Measurements from ENCODE around the gene FOXJ3. TPM values are rescaled to one million over a fixed set of nuclear protein-coding genes. Genes with fewer than 3 reads are reported as not detected.

The FOXJ3 gene
- total and polyA plus RNA-seq, 2 of the 4 experiments (the other 2 are of a cell fraction): 16.7 to 30.5 TPM

GRCh38 chr1:42260376-42261070 lies 74.5 kb downstream of the FOXJ3 start:
- Histone ChIP-seq H3K27ac (ENCODE audit: insufficient read depth, low read length) (no peak overlapping the region), H3K9ac (ENCODE audit: low read depth, low read length) (no peak overlapping the region), H2AFZ (replicated peaks; ENCODE audit: low read length, poor library complexity) (no peak overlapping the region), H3K79me1 (ENCODE audit: low read depth in 1 of 2, low read length in 2 of 2) (peaks cover 13 to 57% of the 10 kb centered on the region in 2 experiments), H3K4ac (ENCODE audit: low read depth, low read length) (no peak overlapping the region), H3K56ac (ENCODE audit: extremely low read depth, insufficient read depth, low read length) (no peak overlapping the region), H4K5ac (ENCODE audit: low read depth, low read length) (no peak overlapping the region), H2AK5ac (ENCODE audit: low read depth, low read length) (no peak overlapping the region), H3K4me2 (ENCODE audit: low read depth, low read length) (no peak overlapping the region), H2BK5ac (ENCODE audit: low read depth, low read length, poor library complexity, severe bottlenecking) (no peak overlapping the region), H2BK120ac (ENCODE audit: low read depth, low read length) (no peak overlapping the region), H4K20me1 (ENCODE audit: insufficient read depth, low read length) (peaks cover 15% of the 10 kb centered on the region; the same call in 1 of the 2 replicates), H3K23ac (ENCODE audit: low read depth, low read length) (no peak overlapping the region), H3K36me3 (ENCODE audit: control insufficient read depth, insufficient read depth, low read length) (no peaks in the 10 kb centered on the region), H3K9me1 (ENCODE audit: insufficient read depth, low read length) (0 out of 2 replicates have a peak, but pooled peaks cover 6% of the 10 kb centered on the region), H4K8ac (ENCODE audit: low read depth in 2 of 2, low read length in 2 of 2) (no peak overlapping the region; a peak in 1 of 4 replicates), H3K14ac (replicated peaks; ENCODE audit: low read depth, low read length) (no peak overlapping the region), H2BK15ac (ENCODE audit: low read depth, low read length) (no peak overlapping the region), H2BK20ac (ENCODE audit: low read depth, low read length) (no peak overlapping the region), H4K91ac (ENCODE audit: insufficient read depth, low read depth, low read length) (no peak overlapping the region), H2AK9ac (replicated peaks; ENCODE audit: low read depth, low read length, poor library complexity) (no peak overlapping the region), H3K18ac (ENCODE audit: low read depth, low read length) (peak overlapping the region; percentile 6; the same call in 1 of the 2 replicates), H3K4me3 (ENCODE audit: insufficient read depth, low read depth, low read length) (no peak overlapping the region), H3K27me3 (ENCODE audit: control insufficient read depth, insufficient read depth, low read length) (no peaks in the 10 kb centered on the region), H3K4me1 (ENCODE audit: control insufficient read depth, insufficient read depth, low read length) (peaks cover 4% of the 10 kb centered on the region), H3K9me3 (ENCODE audit: control insufficient read depth, insufficient read depth, low read length) (no peaks in the 10 kb centered on the region)
- dilution Hi-C loops (cut with HindIII; ENCODE audit: low sequenced_read_pairs, unreplicated experiment) (no loop called here), intact Hi-C loops (cut with micrococcal nuclease) (no loop called here), in situ Hi-C loops (cut with MboI; ENCODE audit: low sequenced_read_pairs) (no loop called here)
- ATAC-seq (ENCODE audit: low read depth): no peak
- BruUV-seq (replicated peaks): no TSS peak
- WGBS, 2 experiments (ENCODE audit: extremely low coverage in 2 of 2, insufficient read length in 1 of 2): no CpG with 5 or more reads among the region's 1 CpG
- POLR2A ChIA-PET (ENCODE audit: unreplicated experiment): no interaction called here
- TF ChIP-seq ELK1 (IDR thresholded peaks at IDR 0.05; ENCODE audit: borderline replicate concordance, low read depth, low read length) (no peak), MAZ (IDR thresholded peaks at IDR 0.05; ENCODE audit: borderline replicate concordance, low read depth, low read length) (no peak), NFE2L2 (IDR thresholded peaks at IDR 0.05; ENCODE audit: low read depth, low read length) (no peak), BHLHE40 (IDR thresholded peaks at IDR 0.05; ENCODE audit: low read depth, low read length) (no peak), CEBPB (IDR thresholded peaks at IDR 0.05; ENCODE audit: low read depth, low read length) (no peak), RFX5 (IDR thresholded peaks at IDR 0.05; ENCODE audit: low read depth, low read length) (no peak), FOS (IDR thresholded peaks at IDR 0.05; ENCODE audit: low read depth, low read length) (no peak), RAD21 (IDR thresholded peaks at IDR 0.05; ENCODE audit: low read length) (no peak), CHD1 (IDR thresholded peaks at IDR 0.05; ENCODE audit: low read depth, low read length) (no peak), MAFK (IDR thresholded peaks at IDR 0.05; ENCODE audit: low read depth, low read length) (no peak), POLR2A (IDR thresholded peaks at IDR 0.05; ENCODE audit: low read depth, low read length) (no peak), CTCF (conservative IDR thresholded peaks at IDR 0.05; ENCODE audit: low read depth, low read length) (no peak), MXI1 (IDR thresholded peaks at IDR 0.05; ENCODE audit: borderline replicate concordance, low read depth, low read length) (no peak), SMC3 (IDR thresholded peaks at IDR 0.05; ENCODE audit: low read depth, low read length) (no peak), USF2 (IDR thresholded peaks at IDR 0.05; ENCODE audit: low read depth, low read length) (no peak), RCOR1 (IDR thresholded peaks at IDR 0.05; ENCODE audit: insufficient replicate concordance, low read length) (no peak)
- no peak for DNase-seq
- CTCF ChIA-PET: interaction anchor here (1.4 kb wide), 1 partner anchor 13 kb away, joined by 3 read pairs; no protein-coding TSS in a partner anchor

Data from IMR-90 (cell line).